Measurements from ENCODE around the gene KLLN.
"Not testable (repeated sequence)": the region's sequence is repeated elsewhere in the genome, so short reads cannot be mapped to it uniquely, and the experiment has no call there.

The KLLN gene

DNA sequence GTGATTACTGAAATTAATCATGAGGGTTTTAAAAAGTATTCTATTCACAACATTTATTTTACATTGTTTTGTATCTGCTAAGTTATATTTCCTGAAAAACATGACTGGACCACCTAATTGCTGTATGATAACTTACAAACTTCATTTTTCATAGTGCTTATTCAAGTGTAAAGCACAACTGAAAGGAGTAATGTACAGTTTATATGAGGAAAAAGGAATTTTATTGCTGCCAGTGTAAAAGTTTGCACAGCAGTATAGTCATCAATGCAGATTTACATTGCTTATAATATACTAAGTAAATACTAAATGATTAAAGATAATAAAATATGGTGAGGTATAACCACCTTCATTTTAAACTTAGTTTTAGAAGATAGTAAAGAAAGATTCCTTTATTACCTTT, 4.1 kb upstream of the KLLN start:
- POLR2A ChIA-PET = no interaction called here
- CTCF ChIA-PET = no interaction called here
- H3K4me3 ChIP-seq (ENCODE audit: low read depth, low read length) = peak overlapping the region; percentile 91
- TF ChIP-seq, protein P1, sequence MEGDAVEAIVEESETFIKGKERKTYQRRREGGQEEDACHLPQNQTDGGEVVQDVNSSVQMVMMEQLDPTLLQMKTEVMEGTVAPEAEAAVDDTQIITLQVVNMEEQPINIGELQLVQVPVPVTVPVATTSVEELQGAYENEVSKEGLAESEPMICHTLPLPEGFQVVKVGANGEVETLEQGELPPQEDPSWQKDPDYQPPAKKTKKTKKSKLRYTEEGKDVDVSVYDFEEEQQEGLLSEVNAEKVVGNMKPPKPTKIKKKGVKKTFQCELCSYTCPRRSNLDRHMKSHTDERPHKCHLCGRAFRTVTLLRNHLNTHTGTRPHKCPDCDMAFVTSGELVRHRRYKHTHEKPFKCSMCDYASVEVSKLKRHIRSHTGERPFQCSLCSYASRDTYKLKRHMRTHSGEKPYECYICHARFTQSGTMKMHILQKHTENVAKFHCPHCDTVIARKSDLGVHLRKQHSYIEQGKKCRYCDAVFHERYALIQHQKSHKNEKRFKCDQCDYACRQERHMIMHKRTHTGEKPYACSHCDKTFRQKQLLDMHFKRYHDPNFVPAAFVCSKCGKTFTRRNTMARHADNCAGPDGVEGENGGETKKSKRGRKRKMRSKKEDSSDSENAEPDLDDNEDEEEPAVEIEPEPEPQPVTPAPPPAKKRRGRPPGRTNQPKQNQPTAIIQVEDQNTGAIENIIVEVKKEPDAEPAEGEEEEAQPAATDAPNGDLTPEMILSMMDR (IDR thresholded peaks at IDR 0.05; ENCODE audit: insufficient read depth, low read length, missing control alignments) = no peak
- no peak for DNase-seq (ENCODE audit: low read depth, low spot score)

DNA sequence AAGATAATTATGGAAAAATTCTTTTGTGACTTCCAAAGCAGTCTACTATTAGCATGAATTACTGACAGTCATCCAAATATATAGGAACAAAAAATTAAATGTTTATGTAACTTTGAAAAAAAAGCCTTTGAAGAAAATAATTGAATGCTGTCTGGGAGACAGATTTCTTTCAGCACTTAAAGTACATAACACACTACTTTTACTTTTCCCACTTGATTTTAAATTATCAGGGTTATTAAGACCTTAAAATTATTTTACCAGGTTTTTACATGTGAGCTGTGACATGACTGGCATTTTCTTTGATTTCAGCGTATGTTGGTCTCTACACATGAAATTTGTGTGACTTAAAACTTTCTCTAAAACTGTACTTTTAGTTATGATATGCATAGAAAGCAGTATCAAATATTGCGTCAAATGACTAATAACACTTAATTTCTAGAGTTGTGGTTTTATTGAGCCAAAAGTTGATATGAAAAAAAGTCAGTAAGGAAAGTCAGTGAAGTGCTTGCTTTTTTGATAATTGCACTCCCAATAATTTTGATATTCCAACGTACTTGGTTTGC, 3.2 kb upstream of the KLLN start:
- H3K4me3 ChIP-seq (ENCODE audit: low read depth, low read length) = peak overlapping the region; percentile 91
- TF ChIP-seq, protein P1 (IDR thresholded peaks at IDR 0.05; ENCODE audit: insufficient read depth, low read length, missing control alignments) = no peak
- no peak for DNase-seq (ENCODE audit: low read depth, low spot score)
- ChIA-PET CTCF (interaction anchor here (22.0 kb wide), 1 partner anchor 522 kb away, joined by 304 read pairs; no protein-coding TSS in a partner anchor), POLR2A (no interaction called here)

DNA sequence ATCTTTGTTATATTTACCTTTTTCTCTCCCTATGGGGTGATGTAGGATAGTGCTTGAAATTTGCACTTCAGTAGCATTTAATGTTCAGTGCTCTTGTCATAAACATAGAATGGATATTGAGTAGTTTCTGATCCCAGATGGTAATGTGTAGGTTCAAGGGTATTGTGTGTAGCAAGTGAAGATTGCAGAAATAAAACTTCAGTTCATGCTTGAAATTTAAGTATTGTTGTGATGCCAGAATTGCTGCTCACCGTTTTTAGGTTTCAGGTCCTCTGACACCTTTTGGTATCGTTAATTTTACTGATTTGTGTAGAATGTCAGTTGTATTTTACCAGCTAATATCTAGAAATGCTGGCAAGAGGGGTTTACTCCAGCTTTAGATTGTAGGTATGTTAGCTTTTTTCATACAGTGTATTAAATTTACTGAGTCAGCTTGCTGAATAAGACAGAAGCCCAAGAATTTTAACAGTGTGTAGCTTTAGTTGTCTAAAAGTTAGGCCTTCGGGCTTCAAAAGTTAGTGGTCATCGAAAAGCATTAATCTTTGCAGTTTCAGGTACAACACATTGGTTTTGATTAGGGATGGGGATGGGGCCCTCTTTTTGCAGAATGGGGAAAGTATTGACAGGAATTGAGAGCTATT, 2.0 kb upstream of the KLLN start:
- CTCF ChIA-PET = interaction anchor here (22.0 kb wide), 1 partner anchor 523 kb away, joined by 304 read pairs; no protein-coding TSS in a partner anchor
- H3K4me3 ChIP-seq (ENCODE audit: low read depth, low read length) = peak overlapping the region; percentile 91
- POLR2A ChIA-PET = no interaction called here
- TF ChIP-seq, protein P1 (IDR thresholded peaks at IDR 0.05; ENCODE audit: insufficient read depth, low read length, missing control alignments) = no peak
- DNase-seq (ENCODE audit: low read depth, low spot score) = no peak

DNA sequence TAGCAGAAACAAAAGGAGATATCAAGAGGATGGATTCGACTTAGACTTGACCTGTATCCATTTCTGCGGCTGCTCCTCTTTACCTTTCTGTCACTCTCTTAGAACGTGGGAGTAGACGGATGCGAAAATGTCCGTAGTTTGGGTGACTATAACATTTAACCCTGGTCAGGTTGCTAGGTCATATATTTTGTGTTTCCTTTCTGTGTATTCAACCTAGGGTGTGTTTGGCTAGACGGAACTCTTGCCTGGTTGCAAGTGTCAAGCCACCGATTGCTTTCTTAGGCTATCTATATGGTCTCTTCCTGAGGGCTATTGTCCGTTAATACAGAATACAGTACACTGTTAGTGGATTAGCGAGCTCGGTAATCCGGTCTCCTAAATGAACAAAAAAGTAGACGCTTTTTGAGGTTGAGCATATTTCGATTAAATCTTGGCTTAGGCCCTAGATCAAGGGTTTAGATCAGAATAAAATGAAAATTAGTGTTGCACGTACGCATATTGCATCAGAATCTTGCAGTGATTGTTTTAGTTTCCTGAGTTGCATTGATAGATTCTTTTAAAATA, 1.2 kb upstream of the KLLN start:
- CTCF ChIA-PET = interaction anchor here (22.0 kb wide), 1 partner anchor 524 kb away, joined by 304 read pairs; no protein-coding TSS in a partner anchor

DNA sequence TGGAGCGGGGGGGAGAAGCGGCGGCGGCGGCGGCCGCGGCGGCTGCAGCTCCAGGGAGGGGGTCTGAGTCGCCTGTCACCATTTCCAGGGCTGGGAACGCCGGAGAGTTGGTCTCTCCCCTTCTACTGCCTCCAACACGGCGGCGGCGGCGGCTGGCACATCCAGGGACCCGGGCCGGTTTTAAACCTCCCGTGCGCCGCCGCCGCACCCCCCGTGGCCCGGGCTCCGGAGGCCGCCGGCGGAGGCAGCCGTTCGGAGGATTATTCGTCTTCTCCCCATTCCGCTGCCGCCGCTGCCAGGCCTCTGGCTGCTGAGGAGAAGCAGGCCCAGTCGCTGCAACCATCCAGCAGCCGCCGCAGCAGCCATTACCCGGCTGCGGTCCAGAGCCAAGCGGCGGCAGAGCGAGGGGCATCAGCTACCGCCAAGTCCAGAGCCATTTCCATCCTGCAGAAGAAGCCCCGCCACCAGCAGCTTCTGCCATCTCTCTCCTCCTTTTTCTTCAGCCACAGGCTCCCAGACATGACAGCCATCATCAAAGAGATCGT, 690 bp upstream of the KLLN start:
- POLR2A ChIA-PET = interaction anchor here (1.0 to 1.6 kb wide), 2 partner anchors 524 to 527 kb away, joined by 3 to 5 read pairs; no protein-coding TSS in a partner anchor
- H3K4me3 ChIP-seq (ENCODE audit: low read depth, low read length) = peak overlapping the region; percentile 91
- DNase-seq (ENCODE audit: low read depth, low spot score) = not testable (repeated sequence)
- CTCF ChIA-PET = interaction anchor here (8.3 to 22.0 kb wide), 2 partner anchors 15 to 525 kb away, joined by 78 to 304 read pairs; no protein-coding TSS in a partner anchor

More for the DNA sequence above, 1.2 kb upstream of the KLLN start:
- no peak for DNase-seq (ENCODE audit: low read depth, low spot score)
- TF ChIP-seq, protein P1 (IDR thresholded peaks at IDR 0.05; ENCODE audit: insufficient read depth, low read length, missing control alignments) = no peak
- peak overlapping the region; percentile 91 for H3K4me3 ChIP-seq (ENCODE audit: low read depth, low read length)
- POLR2A ChIA-PET = no interaction called here

DNA sequence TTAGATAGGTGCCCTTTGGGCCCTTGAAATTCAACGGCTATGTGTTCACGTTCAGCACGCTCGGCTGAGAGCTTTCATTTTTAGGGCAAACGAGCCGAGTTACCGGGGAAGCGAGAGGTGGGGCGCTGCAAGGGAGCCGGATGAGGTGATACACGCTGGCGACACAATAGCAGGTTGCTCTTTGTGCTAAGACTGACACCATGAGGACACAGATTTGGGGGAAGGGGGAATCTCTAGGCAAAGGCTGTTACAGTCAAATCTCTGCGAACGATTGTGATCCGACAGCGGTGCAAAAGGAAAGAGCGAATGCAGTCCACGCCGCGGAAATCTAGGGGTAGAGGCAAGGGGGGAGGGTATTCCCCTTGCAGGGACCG, 667 bp downstream of the KLLN start:
- ChIA-PET CTCF (interaction anchor here (1.8 to 22.0 kb wide), 6 partner anchors 10 to 693 kb away, joined by 4 to 304 read pairs (median 12); no protein-coding TSS in a partner anchor), POLR2A (interaction anchor here (0.5 to 2.2 kb wide), 15 partner anchors 17 to 527 kb away, joined by 3 to 12 read pairs (median 4); no protein-coding TSS in a partner anchor)
- TF ChIP-seq, protein P1 (IDR thresholded peaks at IDR 0.05; ENCODE audit: insufficient read depth, low read length, missing control alignments) = no peak
- H3K4me3 ChIP-seq (ENCODE audit: low read depth, low read length) = peak overlapping the region; percentile 91
- no peak for DNase-seq (ENCODE audit: low read depth, low spot score)
